ENCODE data around the gene GPRC5B. TPM values are rescaled to one million over a fixed set of nuclear protein-coding genes. Genes with fewer than 3 reads are reported as not detected.

GPRC5B gene
- total RNA-seq (24.3 and 42.3 TPM in 2 replicates), polyA plus RNA-seq (42.3 and 51.9 TPM in 2 replicates), polyA minus RNA-seq (32.0 and 37.2 TPM in 2 replicates), Bru-seq, nascent RNA (percentile 58 among the genes with signal in this experiment), BruChase-seq, experiment 1, labeled RNA remaining after a 6-hour chase (percentile 79 among the genes with signal in this experiment), BruChase-seq, experiment 2, labeled RNA remaining after a 2-hour chase (percentile 65 among the genes with signal in this experiment)
- 21.9 and 23.3 TPM in 2 replicates for polyA plus RNA-seq (2011; cell fraction: cytosol; rRNA removed)
- polyA plus RNA-seq (2011; cell fraction: nucleus; rRNA removed), result 19.3 and 20.5 TPM in 2 replicates
- 14.4 and 16.3 TPM in 2 replicates for polyA plus RNA-seq (2012)
- polyA minus RNA-seq (2011; cell fraction: cytosol; rRNA and poly(A)+ RNA removed), result 0.31 TPM
- 16.2 and 16.7 TPM in 2 replicates for polyA minus RNA-seq (2011; cell fraction: nucleus; rRNA and poly(A)+ RNA removed)
- long read RNA-seq, full-length matches to known transcripts, result 45 of 64 reads
- long read RNA-seq, partial matches to known transcripts, result 8 of 64 reads
- long read RNA-seq, other reads (novel, unspliced or antisense), result 11 of 64 reads

GRCh38 chr16:19884611-19885450 is at the start of gene GPRC5B:
GPRC5B (minus strand) TSS chr16:19884848; CDS start chr16:19872845, 12,003 bp downstream.
- BruUV-seq (replicated peaks), result no TSS peak
- H3K36me3 ChIP-seq (ENCODE audit: control insufficient read depth in 2 of 2, extremely low read depth in 1 of 2, insufficient read depth in 2 of 2, low read length in 2 of 2), result no peaks in the 10 kb centered on the region
- H3K27me3 ChIP-seq (ENCODE audit: control insufficient read depth in 2 of 2, insufficient read depth in 2 of 2, low read length in 2 of 2), result peaks cover 1 to 12% of the 10 kb centered on the region in 2 experiments
- H4K20me1 ChIP-seq (replicated peaks; ENCODE audit: control insufficient read depth, extremely low read depth, insufficient read depth, low read length), result no peaks in the 10 kb centered on the region
- no peak for FAIRE-seq
- POLR2A ChIA-PET, result no interaction called here
- dilution Hi-C loops (cut with MboI; ENCODE audit: extremely low pct_ligation_motif_present, low sequenced_read_pairs), result no loop called here
- peak within 1 kb of the TSS; percentile 87 for H3K4me2 ChIP-seq (ENCODE audit: insufficient read depth, low read length)
- intact Hi-C loops (cut with micrococcal nuclease), result loop anchor here (5.0 kb wide), 1 partner anchor 363 kb away; the partner anchor contains the start of genes CCP110 and GDE1
- no peak within 1 kb of the TSS for H3K27ac ChIP-seq (ENCODE audit: insufficient read depth, low read depth, low read length)
- CTCF ChIA-PET, result interaction anchor here (0.6 to 8.5 kb wide), 21 partner anchors 14 to 301 kb away, joined by 3 to 251 read pairs (median 3); partner anchors contain the start of genes IQCK and KNOP1
- H3K9me3 ChIP-seq (replicated peaks; ENCODE audit: control insufficient read depth, insufficient read depth, low read length), result no peaks in the 10 kb centered on the region
- DNase-seq (ENCODE audit: low read depth, low spot score), result peak; percentile 53
- H2AFZ ChIP-seq (ENCODE audit: low read depth, low read length), result peak within 1 kb of the TSS; percentile 97
- H3K9ac ChIP-seq (replicated peaks; ENCODE audit: extremely low read depth, insufficient read depth, low read length), result no peak within 1 kb of the TSS
- H3K4me1 ChIP-seq (ENCODE audit: control insufficient read depth, extremely low read depth, insufficient read depth, low read length), result peaks cover 21% of the 10 kb centered on the region
- peak within 1 kb of the TSS; percentile 44 to 83 (median 53) for H3K4me3 ChIP-seq (replicated peaks in 1 of 3; ENCODE audit: insufficient read depth in 1 of 3, low read depth in 1 of 3, low read length in 3 of 3)
- TF ChIP-seq POLR2A (IDR thresholded peaks at IDR 0.05; ENCODE audit: low read depth, low read length) (no peak), JUN (IDR thresholded peaks at IDR 0.05; ENCODE audit: borderline replicate concordance, insufficient read depth, insufficient read length, low read depth) (no peak), GATA2 (IDR thresholded peaks at IDR 0.05; ENCODE audit: insufficient read depth, insufficient read length, low read depth, low read length) (no peak), POLR2AphosphoS5 (IDR thresholded peaks at IDR 0.05; ENCODE audit: insufficient read depth, low read depth, low read length) (peak; percentile 38), MYC (IDR thresholded peaks at IDR 0.05; ENCODE audit: low read depth, low read length) (no peak), CTCF (IDR thresholded peaks at IDR 0.05; ENCODE audit: extremely low read depth in 1 of 2, insufficient read depth in 1 of 2, low read depth in 1 of 2, low read length in 2 of 2) (peak in 1 of 2 donors; percentile 27), FOS (IDR thresholded peaks at IDR 0.05; ENCODE audit: borderline replicate concordance, insufficient read depth, low read length) (no peak)
- H3K9me1 ChIP-seq (replicated peaks; ENCODE audit: control insufficient read depth, extremely low read depth, insufficient read depth, low read length), result no peaks in the 10 kb centered on the region
- H3K79me2 ChIP-seq (ENCODE audit: control insufficient read depth, insufficient read depth, low read length), result no peaks in the 10 kb centered on the region

All from endothelial cell of umbilical vein (primary cell).